Measurements from ENCODE around the gene CLTC.

DNA sequence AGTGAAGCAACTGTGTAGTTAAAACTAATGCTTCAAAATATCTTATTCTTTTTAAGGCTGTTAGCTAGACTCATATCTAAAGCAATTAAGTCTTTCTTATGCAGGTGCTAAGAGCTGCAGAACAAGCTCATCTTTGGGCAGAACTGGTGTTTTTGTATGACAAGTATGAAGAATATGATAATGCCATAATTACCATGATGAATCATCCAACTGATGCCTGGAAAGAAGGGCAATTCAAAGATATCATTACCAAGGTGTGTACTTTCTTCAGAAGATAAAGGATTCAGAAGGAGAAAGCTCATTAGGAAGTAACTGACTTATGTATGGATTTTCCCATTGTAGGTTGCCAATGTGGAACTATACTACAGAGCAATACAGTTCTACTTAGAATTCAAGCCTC is 63.6 kb downstream of the CLTC start:
- TF ChIP-seq, protein P1, sequence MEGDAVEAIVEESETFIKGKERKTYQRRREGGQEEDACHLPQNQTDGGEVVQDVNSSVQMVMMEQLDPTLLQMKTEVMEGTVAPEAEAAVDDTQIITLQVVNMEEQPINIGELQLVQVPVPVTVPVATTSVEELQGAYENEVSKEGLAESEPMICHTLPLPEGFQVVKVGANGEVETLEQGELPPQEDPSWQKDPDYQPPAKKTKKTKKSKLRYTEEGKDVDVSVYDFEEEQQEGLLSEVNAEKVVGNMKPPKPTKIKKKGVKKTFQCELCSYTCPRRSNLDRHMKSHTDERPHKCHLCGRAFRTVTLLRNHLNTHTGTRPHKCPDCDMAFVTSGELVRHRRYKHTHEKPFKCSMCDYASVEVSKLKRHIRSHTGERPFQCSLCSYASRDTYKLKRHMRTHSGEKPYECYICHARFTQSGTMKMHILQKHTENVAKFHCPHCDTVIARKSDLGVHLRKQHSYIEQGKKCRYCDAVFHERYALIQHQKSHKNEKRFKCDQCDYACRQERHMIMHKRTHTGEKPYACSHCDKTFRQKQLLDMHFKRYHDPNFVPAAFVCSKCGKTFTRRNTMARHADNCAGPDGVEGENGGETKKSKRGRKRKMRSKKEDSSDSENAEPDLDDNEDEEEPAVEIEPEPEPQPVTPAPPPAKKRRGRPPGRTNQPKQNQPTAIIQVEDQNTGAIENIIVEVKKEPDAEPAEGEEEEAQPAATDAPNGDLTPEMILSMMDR (IDR thresholded peaks at IDR 0.05; ENCODE audit: borderline replicate concordance, extremely low read depth, low read length, poor library complexity, severe bottlenecking): no peak
- TF ChIP-seq EZH2 (IDR thresholded peaks at IDR 0.05; ENCODE audit: borderline replicate concordance, low read depth, low read length, severe bottlenecking): no peak

Data from DND-41 (cell line).